GM19324 (cell line): Measurements from ENCODE around the gene SKOR2.
A peak's percentile ranks its signal among the peaks of the same experiment; 100 is the strongest.
"Not testable (repeated sequence)": the region's sequence is repeated elsewhere in the genome, so short reads cannot be mapped to it uniquely, and the experiment has no call there.

Source experiments
- ATAC-seq: cut with Tn5 transposase; IDR thresholded peaks from one replicate; pipeline ENCODE4 v1.9.1; 2021; ENCODE audit warnings: mild to moderate bottlenecking, moderate library complexity; ENCODE audit not compliant: unreplicated experiment, low FRiP score

SKOR2 gene

GRCh38 chr18:47204908-47205522, 46.4 kb downstream of the SKOR2 start:
- no peak for ATAC-seq

DNA sequence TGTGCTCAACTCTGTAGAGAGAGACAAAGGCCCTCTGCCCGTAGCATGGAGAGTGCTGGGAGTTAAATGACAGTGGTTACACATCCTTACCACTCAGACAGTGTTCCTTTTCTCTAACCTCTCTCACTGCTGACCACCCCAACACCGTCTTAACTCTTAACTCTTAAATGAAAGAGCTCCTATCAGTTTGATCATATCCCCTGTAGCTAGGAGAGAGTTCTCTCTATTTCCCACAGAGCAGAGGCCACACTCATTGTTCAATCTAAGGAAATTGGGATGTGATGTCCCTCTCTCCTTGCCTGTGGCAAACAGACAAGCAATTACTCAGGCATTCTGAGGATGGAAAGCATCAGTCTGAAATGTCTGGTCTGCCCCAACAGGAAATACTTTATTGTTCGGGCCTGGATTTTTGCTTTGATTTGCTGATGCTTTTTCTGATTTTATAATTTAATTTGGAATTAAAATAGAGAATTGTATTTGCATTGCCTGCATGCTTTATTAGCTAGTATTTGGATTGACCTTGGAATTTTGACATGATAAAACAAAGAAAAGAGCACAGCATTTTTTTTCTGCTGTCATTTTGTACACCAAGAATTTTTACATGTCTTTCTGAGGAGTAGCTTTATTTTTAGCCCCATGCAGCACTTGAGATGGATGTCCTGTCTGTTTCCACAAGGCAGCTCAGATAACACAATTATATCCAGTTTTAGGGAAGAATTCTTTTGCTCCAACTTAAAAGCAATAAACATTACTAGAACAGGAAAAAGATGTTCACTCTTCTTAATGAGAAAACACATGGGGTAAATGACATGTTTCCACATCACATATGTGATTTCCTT, 47.6 kb downstream of the SKOR2 start:
- ATAC-seq: no peak

DNA sequence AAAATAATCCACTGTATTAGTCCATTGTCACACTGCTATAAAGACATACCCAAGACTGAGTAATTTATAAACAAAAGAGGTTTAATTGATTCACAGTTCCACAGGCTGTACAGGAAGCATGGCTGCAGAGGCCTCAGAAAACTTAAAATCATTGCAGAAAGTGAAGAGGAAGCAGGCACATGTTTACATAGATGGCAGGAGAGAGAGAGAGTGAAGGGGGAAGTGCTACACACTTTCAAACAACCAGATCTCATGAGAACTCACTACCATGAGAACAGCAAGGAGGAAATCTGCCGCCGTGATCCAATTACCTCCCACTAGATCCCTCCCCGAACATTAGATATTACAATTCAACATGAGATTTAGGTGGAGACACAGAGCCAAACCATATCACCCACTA, 55.5 kb downstream of the SKOR2 start:
- ATAC-seq: not testable (repeated sequence)

DNA sequence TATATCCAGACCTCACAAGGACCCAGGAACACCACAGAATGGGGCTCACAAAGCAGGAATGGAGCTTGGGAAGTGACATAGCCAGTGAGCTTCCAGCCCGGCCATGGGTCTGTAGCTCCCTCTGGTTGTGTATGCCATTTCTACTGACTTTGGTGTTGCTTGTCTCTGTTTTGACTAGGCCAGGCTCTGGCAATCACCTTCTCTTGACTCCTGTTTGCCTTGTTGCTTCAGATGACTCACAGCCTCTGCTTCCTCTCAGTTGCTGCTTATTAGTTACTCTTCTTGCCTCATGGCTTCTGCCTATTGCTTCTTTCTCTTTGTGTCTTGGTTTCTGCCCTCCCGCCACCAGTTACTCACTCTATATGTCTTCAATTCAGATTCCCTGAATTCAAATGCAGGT, 59.5 kb downstream of the SKOR2 start:
- no peak for ATAC-seq

DNA sequence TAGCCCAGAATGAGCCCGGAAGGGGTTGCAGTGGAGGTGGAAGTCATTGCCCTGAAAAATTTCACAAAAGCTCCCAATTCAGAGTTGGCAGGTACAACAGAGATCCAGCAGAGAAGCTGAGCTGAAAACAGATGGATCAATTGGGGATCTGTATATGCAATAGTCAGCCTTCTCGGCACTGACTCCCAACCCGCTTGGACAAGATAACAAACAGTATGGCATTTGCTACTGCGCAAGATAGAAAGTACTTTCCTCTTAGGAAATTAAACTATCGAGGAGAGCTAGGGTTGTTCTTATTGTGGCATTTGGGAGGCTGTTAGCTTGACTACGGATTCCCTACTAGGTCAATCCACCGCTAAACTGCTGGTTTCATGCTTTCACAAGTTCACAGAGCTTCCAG, 63.7 kb downstream of the SKOR2 start:
- ATAC-seq: no peak

GRCh38 chr18:47184419-47185050, 66.9 kb downstream of the SKOR2 start:
- ATAC-seq: no peak

DNA sequence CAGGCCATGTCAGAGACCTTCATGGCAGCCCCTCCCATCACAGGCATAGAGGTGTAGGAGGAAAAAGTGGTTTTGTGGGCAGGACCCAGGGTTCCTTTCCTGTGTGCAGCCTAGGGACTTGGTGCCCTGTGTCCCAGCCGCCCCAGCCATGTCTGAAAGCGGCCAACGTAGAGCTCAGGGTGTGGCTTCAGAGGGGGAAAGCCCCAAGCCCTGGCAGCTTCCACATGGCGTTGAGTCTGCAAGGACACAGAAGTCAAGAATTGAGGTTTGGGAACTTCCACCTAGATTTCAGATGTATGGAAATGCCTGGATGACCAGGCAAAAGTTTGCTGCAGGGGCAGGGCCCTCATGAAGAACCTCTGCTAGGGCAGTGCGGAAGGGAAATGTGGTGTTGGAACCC, 69.3 kb downstream of the SKOR2 start:
- ATAC-seq: not testable (repeated sequence)

DNA sequence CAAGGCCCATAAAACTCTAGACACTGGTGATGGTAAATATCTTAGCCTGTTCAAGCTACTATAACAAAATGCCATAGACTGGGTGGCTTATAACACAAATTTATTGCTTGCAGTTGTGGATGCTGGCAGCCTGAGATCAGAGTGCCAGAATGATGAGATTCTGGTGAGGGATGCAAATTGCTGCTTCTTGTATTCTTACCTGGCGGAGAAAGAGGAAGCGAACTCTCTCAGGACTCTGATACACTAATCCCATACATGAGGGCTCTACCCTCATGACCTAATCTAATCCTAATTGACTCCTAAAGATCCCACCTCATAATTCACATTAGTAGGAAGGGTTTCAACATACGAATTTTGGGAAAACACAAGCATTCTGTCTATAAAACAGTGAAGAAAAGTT, 70.7 kb downstream of the SKOR2 start:
- ATAC-seq: no peak

DNA sequence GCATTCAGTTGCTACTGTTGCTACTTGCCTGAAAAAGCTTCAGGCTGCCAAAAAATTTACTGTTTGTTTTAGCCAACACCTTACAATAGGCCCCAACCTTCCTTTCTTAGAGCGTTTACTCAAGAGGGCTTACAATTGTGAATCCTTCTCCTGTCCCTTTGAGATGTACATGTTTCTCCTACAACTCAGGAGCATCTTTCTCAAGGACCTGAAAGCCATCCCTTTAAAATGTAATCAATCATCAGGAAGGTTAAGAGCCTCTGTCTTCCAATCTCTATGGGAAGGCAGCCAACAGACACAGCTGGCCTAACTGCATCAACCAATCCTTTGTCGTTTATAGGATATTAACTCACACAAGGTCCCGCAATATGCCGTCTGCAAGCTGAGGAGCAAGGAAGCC, 71.9 kb downstream of the SKOR2 start:
- no peak for ATAC-seq

GRCh38 chr18:47175898-47176575, 75.4 kb downstream of the SKOR2 start, which contains the start of gene IER3IP1:
Gene IER3IP1 (minus strand): TSS chr18:47176364. CDS start chr18:47176277, 87 bp downstream.
- ATAC-seq: peak; percentile 87

DNA sequence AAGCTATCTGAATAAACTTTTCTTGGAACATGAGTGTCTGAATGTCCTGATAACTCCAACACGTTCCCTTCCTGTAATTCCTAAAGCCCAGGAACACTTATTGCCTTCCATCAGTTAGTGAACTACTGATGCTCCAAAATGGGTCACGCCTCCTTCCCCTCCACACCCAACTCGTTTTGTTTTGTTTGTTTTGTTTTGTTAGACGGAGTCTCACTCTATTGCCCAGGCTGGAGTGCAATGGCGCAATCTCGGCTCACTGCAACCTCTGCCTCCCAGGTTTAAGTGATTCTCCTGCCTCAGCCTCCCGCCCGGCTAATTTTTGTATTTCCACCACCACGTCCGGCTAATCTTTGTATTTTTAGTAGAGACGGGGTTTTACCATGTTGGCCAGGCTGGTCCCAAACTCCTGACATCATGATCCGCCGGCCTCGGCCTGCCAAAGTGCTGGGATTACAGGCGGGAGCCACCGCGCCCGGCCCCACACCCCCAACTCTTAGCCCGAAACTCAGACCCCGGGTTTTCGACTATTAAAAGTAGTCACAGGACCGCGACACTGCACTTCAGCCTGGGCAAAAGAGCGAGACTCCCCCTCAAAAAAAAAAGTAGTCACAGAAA, 76.1 kb downstream of the SKOR2 start:
- ATAC-seq: no peak

DNA sequence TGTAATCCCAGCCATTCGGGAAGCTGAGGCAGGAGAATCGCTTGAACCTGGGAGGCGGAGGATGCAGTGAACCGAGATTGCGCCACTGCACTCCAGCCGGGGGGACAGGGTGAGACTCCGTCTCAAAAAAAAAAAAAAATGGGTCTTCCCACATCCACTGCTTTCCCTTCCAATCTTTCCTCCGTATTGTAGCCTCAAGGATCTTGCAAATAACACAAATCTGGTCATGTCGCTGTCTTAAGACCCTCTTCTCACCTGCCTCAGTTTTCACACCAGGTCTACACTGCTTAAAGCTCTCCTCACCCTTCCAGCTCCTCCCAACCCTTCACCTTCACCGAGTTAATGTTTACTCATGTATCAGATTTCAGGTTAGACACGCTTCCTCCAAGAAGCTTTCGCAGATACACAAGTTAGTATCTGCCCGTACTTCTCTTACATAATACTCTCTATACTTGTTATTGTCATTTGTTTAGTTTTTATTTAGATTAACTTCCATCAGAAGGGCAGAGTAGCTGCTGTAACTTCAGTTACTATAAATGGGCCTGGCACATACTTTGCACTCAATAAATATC, 76.8 kb downstream of the SKOR2 start:
- no peak for ATAC-seq

DNA sequence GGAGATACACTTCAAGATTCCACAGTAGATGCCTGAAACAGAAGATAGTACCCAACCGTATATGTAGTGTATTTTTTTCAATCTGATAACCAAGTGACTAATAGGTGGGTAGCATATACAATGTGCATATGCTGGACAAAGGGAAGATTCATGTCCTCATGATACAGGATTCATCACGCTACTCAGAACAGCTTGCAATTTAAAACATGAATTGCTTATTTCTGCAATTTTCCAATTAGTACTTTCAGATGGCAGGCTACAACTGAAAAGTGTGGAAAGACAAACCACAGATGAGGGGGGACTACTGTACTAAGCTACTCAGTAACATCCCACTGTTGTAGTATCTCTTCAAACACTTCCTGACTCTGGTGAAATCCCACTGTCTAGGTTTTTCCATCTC, 79.0 kb downstream of the SKOR2 start:
- ATAC-seq: no peak

DNA sequence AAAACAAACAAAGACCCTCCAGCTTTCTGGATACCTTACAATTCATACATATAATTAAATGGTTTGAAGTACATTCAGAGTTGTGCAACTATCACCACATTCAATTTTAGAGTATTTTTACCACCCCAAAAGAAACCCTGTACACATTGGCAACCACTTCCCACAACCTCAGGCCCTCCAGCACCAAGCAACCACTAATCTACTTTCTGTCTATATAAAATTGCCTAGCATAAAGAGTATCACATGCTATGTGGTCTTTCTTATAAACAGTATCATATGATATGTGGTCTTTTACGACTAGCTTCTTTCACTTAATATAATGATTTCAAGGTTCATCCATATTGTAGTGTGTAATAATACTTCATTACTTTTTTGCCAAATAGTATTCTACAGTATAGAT, 82.5 kb downstream of the SKOR2 start:
- ATAC-seq: no peak

DNA sequence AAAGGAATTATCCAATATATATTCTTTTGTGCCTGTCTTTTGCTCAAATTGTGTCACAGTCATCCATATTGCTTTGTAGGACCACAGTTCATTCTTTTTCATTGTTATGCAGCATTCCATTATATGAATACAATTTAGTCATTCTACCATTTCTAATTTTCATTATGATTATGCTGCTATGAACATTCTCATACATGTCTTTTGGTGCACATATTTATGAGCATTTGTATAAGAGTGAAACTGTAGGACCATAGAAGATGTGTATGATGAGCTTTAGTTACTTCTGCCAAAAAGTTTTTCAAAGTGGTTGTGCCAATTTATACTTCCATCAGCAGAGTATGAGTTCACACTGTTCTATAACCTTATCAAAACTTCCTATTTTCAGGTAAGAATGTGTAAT, 83.0 kb downstream of the SKOR2 start:
- ATAC-seq: no peak

DNA sequence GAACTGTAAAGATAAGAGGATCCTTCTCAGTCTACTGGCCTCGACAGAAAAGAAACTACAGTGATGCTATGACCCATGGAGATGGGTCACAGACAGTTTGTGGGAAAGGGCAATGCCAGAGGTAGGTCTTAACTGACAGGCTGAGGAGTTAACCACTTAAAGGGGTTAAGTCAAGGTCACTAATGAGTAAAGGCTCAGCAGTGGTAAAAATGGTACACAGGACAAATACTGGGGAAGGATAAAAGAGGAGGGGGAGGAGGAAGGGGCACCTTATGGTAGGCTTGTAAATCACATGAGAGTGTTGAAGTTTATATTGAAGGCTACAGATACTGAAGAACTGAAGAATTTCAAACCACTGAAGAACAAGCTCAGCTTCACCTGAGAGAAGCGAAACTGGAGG, 85.2 kb downstream of the SKOR2 start:
- ATAC-seq: no peak

GRCh38 chr18:47163241-47163640, 88.2 kb downstream of the SKOR2 start:
- peak; percentile 75 for ATAC-seq

DNA sequence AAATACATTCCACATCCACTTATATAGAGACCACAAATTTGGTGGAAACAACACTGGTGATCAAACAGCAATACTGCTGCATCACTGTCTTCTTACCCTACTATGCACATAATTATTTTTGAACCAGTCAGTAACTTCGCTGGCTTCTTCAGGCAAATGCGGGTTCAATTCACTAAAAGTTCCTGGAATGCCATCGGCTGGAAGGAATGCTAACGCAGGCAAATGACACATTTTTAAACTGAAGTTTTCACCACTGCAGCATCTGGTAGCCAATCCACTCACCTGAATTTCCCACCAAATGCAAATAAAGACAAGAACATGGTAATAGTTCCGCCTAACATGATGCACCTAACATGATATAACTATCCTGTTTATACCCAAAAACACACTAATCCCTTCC, 91.2 kb downstream of the SKOR2 start:
- ATAC-seq: no peak

DNA sequence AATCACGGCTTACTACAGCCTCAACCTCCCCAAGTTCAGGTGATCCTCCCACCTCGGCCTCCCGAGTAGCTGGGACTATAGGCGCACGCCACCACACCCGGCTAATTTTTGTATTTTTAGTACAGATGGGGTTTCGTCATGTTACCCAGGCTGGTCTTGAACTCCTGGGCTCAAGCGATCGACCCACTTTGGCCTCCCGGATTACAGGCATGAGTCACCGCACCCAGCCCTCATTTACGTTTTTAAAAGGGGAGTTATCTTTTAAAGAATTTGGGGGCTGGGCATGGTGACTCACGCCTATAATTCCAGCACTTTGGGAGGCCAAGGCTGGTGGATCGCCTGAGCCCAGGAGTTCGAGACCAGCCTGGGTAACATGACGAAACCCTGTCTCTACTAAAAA, 93.1 kb downstream of the SKOR2 start:
- not testable (repeated sequence) for ATAC-seq
